ENCODE measurements around the gene STX18.

Gene STX18

GRCh38 chr4:4534515-4535145, 7.2 kb downstream of the STX18 start:
- FAIRE-seq, result no peak
- no peak for TF ChIP-seq CTCF (IDR thresholded peaks at IDR 0.05; ENCODE audit: insufficient read depth, missing control alignments)

GRCh38 chr4:4533461-4534169, 8.2 kb downstream of the STX18 start:
- FAIRE-seq (no peak), DNase-seq (ENCODE audit: insufficient read length, low spot score) (no peak)
- no peak for TF ChIP-seq CTCF (IDR thresholded peaks at IDR 0.05; ENCODE audit: insufficient read depth, missing control alignments)

More at GRCh38 chr4:4534515-4535145, 7.2 kb downstream of the STX18 start:
- no peak for DNase-seq (ENCODE audit: insufficient read length, low spot score)

DNA sequence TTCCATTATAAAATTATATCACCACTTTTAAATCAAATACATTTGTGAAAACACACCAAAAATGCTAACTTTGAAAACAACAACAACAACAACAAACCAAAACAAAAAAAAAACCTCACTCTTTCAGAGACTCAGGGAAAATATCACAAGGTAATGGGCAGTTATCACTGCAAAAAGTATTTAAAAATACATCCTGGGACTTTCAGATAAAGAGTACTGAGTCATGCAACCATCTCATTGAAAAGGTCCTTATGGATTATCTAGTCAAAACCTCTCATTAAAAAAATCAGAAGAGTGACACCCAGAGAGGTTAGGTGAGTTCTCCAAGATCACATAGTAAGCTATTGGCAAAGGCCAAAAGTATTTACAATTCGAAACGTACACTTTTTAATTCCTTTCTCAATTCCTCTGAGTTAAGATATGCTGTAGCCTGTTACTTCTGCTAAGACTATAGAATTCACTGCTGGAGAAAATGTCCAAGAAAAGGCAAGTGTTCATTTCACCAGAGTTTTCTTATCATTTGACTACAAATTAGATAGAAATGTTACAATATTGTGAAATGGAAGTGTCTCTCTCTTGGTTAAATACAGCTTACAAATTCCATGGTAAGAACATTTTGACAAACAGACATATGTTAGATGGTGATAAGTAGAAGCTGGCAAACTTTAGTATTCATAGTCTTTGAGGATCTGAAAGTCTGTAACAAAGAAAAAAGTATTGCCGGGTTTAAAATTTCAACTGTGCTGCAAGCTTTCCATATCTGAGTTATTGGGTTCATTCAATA, 9.3 kb downstream of the STX18 start:
- DNase-seq (ENCODE audit: insufficient read length, low spot score) (no peak), FAIRE-seq (no peak)
- no peak for TF ChIP-seq CTCF (IDR thresholded peaks at IDR 0.05; ENCODE audit: insufficient read depth, missing control alignments)

DNA sequence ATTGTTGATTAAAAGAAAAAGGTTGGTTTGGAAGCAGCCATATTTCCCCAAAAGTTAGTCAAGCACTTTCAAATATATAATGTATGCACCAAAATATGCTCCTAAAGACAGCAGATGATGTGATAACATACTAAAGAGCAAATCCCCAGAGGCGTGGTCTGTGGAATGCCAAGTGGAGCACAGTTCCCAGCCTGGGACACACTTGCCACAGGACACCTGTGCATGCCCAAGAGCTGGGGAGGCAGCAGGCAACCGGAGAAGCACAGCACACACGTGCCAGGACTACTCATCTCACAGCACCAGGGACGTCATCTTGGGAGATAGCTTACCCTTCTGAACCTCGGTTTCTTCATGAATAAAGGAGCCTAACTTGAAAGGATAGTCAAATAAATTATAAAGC, 12.5 kb downstream of the STX18 start:
- no peak for TF ChIP-seq CTCF (IDR thresholded peaks at IDR 0.05; ENCODE audit: insufficient read depth, missing control alignments)
- DNase-seq (ENCODE audit: insufficient read length, low spot score), result no peak
- no peak for FAIRE-seq

GRCh38 chr4:4526401-4526800, 15.4 kb downstream of the STX18 start:
- no peak for DNase-seq (ENCODE audit: insufficient read length, low spot score)
- no peak for FAIRE-seq
- no peak for TF ChIP-seq CTCF (IDR thresholded peaks at IDR 0.05; ENCODE audit: insufficient read depth, missing control alignments)

DNA sequence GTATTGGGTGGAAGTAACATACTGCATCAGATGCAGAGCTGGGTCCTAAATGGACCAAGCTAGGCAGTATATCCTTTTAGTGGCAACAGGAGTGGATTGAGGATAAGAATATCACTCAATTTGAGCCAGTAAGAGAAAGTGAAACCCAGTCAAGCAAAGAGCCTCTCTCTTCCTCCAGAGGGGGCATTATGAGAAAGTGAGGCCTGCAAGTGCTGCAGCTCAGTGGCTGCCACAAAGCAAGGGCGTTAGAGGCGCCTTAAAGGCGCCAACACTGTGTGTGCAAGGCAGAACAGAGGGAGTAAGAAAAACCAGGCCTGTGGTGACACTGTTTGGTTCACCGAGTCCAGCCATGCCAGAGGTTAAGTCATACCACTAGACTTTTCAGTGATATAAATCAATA, 17.5 kb downstream of the STX18 start:
- DNase-seq (ENCODE audit: insufficient read length, low spot score) (no peak), FAIRE-seq (no peak)
- no peak for TF ChIP-seq CTCF (IDR thresholded peaks at IDR 0.05; ENCODE audit: insufficient read depth, missing control alignments)

Data from D721Med (cell line).